ENCODE measurements around the gene PCP4. TPM values are rescaled to one million over a fixed set of nuclear protein-coding genes. Genes with fewer than 3 reads are reported as not detected.

Gene PCP4
- total and polyA plus RNA-seq, 9 of the 15 experiments (the other 6 are each of a cell fraction or from before 2014, with no cell fraction given), result not detected

- FAIRE-seq (no peak), DNase-seq (ENCODE audit: extremely low read depth in 1 of 4, low spot score in 3 of 4) (no peak), ATAC-seq (no peak)
- no peaks in the 10 kb centered on the region for H3K9me1 ChIP-seq (ENCODE audit: control insufficient read depth, insufficient read depth, low read length)
- 8% methylated on average over 2 of the region's 2 CpGs for WGBS (ENCODE audit: insufficient coverage, low coverage, missing lambda C conversion rate)
- BruUV-seq (replicated peaks), result no TSS peak
- no peaks in the 10 kb centered on the region for H3K27me3 ChIP-seq (ENCODE audit: control insufficient read depth in 2 of 2, insufficient read depth in 2 of 2, low read length in 2 of 2)
- no peaks in the 10 kb centered on the region for H3K4me1 ChIP-seq (replicated peaks in 1 of 2; ENCODE audit: control insufficient read depth in 2 of 2, insufficient read depth in 2 of 2, low read length in 2 of 2)
- no peaks in the 10 kb centered on the region for H3K9me3 ChIP-seq (replicated peaks; ENCODE audit: control insufficient read depth, insufficient read depth, low read depth, low read length)
- intact Hi-C loops (cut with micrococcal nuclease), result no loop called here
- no peak overlapping the region for H2AFZ ChIP-seq (ENCODE audit: low read depth, low read length)
- H3K4me3 ChIP-seq, result no peak overlapping the region
- H3K9ac ChIP-seq (ENCODE audit: insufficient read depth in 1 of 2, low read depth in 2 of 2, low read length in 2 of 2), result no peak overlapping the region
- no peak overlapping the region for H3K27ac ChIP-seq (ENCODE audit: extremely low read depth, low read depth, low read length)
- POLR2A ChIA-PET, result interaction anchor here (0.7 kb wide), 1 partner anchor 852 kb away, joined by 3 read pairs; no protein-coding TSS in a partner anchor
- H3K4me2 ChIP-seq (ENCODE audit: insufficient read depth, low read length), result no peak overlapping the region
- no peak for TF ChIP-seq ZBTB34 (CRISPR knock-in tag; IDR thresholded peaks at IDR 0.05)
- no peak for TF ChIP-seq SPI1 (IDR thresholded peaks at IDR 0.05; ENCODE audit: borderline replicate concordance, low read depth, low read length)
- TF ChIP-seq TFAM (CRISPR knock-in tag; conservative IDR thresholded peaks at IDR 0.05), result no peak
- no peak for TF ChIP-seq BRD4 (IDR thresholded peaks at IDR 0.05)
- TF ChIP-seq PPARD (CRISPR knock-in tag; IDR thresholded peaks at IDR 0.05), result no peak
- no peak for TF ChIP-seq NELFE (IDR thresholded peaks at IDR 0.05; ENCODE audit: insufficient read depth, insufficient read length)
- TF ChIP-seq ZNF584 (CRISPR knock-in tag; IDR thresholded peaks at IDR 0.05; ENCODE audit: low read depth), result no peak
- no peak for TF ChIP-seq CAMTA2 (CRISPR knock-in tag; conservative IDR thresholded peaks at IDR 0.05)
- no peak for TF ChIP-seq ZNF41 (CRISPR knock-in tag; conservative IDR thresholded peaks at IDR 0.05)
- no peak for TF ChIP-seq ZNF764 (CRISPR knock-in tag; IDR thresholded peaks at IDR 0.05; ENCODE audit: low read depth)
- no peak for TF ChIP-seq ZNF699 (CRISPR knock-in tag; IDR thresholded peaks at IDR 0.05; ENCODE audit: insufficient replicate concordance)
- TF ChIP-seq, protein P1, sequence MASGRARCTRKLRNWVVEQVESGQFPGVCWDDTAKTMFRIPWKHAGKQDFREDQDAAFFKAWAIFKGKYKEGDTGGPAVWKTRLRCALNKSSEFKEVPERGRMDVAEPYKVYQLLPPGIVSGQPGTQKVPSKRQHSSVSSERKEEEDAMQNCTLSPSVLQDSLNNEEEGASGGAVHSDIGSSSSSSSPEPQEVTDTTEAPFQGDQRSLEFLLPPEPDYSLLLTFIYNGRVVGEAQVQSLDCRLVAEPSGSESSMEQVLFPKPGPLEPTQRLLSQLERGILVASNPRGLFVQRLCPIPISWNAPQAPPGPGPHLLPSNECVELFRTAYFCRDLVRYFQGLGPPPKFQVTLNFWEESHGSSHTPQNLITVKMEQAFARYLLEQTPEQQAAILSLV (tag; IDR thresholded peaks at IDR 0.05), result no peak
- TF ChIP-seq, protein P2, sequence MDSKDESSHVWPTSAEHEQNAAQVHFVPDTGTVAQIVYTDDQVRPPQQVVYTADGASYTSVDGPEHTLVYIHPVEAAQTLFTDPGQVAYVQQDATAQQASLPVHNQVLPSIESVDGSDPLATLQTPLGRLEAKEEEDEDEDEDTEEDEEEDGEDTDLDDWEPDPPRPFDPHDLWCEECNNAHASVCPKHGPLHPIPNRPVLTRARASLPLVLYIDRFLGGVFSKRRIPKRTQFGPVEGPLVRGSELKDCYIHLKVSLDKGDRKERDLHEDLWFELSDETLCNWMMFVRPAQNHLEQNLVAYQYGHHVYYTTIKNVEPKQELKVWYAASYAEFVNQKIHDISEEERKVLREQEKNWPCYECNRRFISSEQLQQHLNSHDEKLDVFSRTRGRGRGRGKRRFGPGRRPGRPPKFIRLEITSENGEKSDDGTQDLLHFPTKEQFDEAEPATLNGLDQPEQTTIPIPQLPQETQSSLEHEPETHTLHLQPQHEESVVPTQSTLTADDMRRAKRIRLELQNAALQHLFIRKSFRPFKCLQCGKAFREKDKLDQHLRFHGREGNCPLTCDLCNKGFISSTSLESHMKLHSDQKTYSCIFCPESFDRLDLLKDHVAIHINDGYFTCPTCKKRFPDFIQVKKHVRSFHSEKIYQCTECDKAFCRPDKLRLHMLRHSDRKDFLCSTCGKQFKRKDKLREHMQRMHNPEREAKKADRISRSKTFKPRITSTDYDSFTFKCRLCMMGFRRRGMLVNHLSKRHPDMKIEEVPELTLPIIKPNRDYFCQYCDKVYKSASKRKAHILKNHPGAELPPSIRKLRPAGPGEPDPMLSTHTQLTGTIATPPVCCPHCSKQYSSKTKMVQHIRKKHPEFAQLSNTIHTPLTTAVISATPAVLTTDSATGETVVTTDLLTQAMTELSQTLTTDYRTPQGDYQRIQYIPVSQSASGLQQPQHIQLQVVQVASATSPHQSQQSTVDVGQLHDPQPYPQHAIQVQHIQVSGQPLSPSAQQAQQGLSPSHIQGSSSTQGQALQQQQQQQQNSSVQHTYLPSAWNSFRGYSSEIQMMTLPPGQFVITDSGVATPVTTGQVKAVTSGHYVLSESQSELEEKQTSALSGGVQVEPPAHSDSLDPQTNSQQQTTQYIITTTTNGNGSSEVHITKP (IDR thresholded peaks at IDR 0.05; ENCODE audit: partially characterized antibody), result no peak
- no peaks in the 10 kb centered on the region for H4K20me1 ChIP-seq (replicated peaks; ENCODE audit: control insufficient read depth, insufficient read depth, low read length)
- no peaks in the 10 kb centered on the region for H3K36me3 ChIP-seq (ENCODE audit: control insufficient read depth, insufficient read depth, low read length)
- H3K79me2 ChIP-seq (ENCODE audit: control insufficient read depth, insufficient read depth, low read length), result no peaks in the 10 kb centered on the region
- in situ Hi-C loops (cut with MboI), result no loop called here
- CTCF ChIA-PET (ENCODE audit: low intra/inter-chr PET ratio), result no interaction called here
Observed at GRCh38 chr21:39934895-39935294, 67.7 kb downstream of the PCP4 start.

Data from K562 (cell line).